Stimulated activated CD8-positive, alpha-beta memory T cell treated with anti-CD3 and anti-CD28 coated beads, Interleukin-7, amount 100 ng/mL, for 24 hours (primary cell): Measurements from ENCODE around the gene ESYT2.

Experiments used
- DNase-seq: peaks from one replicate; pipeline ENCODE4 v3.0.0-alpha.2; 2020; ENCODE audit warnings: low read depth

The ESYT2 gene

GRCh38 chr7:158695726-158696452, 133.4 kb downstream of the ESYT2 start:
- no peak for DNase-seq

DNA sequence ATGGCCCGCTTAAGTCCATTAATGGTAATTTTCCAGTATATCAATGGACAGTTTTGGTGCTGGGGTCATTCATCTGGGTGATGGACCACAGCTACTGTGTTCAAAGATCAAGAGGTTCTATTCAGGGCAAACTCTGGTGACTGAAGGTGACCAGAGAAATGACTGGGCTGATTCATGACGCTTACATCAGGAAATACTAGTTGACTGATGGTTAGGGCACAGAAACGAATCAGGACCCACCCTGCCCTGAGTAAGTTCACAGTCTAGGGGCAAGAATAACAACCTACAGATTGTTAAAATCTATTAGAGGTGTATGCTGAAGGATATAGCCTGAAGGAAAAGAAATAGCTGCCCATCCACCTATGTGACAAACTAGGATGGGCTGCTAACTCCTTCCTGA, 134.3 kb downstream of the ESYT2 start:
- DNase-seq: no peak

DNA sequence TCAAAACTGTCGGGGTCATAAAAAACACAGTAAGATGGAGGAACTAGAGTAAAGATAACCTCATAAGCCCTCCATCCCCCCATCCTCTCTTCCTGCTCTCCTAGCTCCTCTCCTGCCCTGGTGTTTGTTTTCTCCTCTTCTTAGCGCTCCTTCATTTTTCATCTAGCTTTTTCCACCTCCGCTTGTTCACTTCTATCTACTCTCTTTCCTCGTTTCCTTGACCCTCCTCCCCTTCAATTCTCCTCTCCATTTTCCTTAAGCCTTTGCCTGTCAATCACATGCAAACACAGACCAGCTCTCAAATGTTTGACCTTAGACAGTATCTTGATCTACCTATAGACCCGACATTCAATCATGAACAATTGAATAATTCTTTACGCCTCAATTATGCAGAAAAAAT, 134.7 kb downstream of the ESYT2 start:
- DNase-seq: no peak

GRCh38 chr7:158689488-158689887, 139.8 kb downstream of the ESYT2 start:
- DNase-seq: no peak

- no peak for DNase-seq
Observed at GRCh38 chr7:158687406-158687805, 141.9 kb downstream of the ESYT2 start.

- no peak for DNase-seq
Observed at GRCh38 chr7:158685693-158686092, 143.6 kb downstream of the ESYT2 start.

DNA sequence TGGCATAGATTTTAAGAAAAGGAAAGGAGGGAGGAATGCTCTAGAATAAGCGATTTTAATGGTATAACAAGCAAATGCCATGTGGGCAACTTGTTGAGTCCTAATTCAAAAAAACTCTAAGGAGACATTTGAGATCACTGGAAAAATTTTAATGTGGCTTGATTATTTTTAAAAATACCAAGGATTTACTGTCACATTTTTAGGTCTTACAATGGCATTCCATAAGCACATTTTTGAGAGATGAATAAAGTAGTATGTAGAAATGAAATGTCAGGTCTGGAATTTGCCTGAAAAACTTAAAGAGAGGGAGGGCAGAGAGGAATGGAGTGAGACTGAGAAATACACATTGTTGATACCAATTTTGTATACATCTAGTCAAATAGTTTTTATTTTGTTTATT, 145.0 kb downstream of the ESYT2 start:
- no peak for DNase-seq

- DNase-seq: no peak
Observed at GRCh38 chr7:158683541-158683940, 145.8 kb downstream of the ESYT2 start.

DNA sequence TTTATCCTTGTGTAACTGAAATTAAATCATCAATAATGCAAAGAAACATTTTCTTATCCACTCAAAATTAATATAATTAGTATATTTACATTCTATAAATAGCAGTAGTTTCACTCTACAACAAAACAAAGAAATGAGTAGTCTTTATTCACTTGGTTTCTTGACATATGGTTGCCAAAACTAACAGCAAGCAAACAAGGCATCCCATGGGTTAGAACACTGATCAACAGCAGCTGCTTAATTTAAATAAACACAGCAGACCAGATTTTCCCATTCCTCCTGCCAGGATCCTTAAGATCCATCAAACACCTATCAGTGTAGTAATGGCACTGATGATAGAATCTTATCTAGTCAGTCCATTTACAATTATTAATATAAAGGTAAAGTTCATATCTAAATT, 146.9 kb downstream of the ESYT2 start:
- DNase-seq: no peak
